Epithelial cell of esophagus (primary cell): ENCODE data around the gene TOLLIP.

Experiments used
- DNase-seq: peaks from one replicate; pipeline ENCODE4 v3.0.0; 2010; ENCODE audit warnings: low read depth
- H3K4me3 ChIP-seq: 2 replicates; pipeline ENCODE4 v1.5.1; 2011; ENCODE audit warnings: mild to moderate bottlenecking, low read length, control low read depth
- TF ChIP-seq, protein P1 (sequence below): IDR thresholded peaks from 2 replicates; pipeline ENCODE4 v1.5.1; 2011; ENCODE audit warnings: low read depth, mild to moderate bottlenecking, low read length, control low read depth, inconsistent platforms; ENCODE audit not compliant: insufficient read depth; ENCODE audit errors: missing control alignments

Gene TOLLIP

DNA sequence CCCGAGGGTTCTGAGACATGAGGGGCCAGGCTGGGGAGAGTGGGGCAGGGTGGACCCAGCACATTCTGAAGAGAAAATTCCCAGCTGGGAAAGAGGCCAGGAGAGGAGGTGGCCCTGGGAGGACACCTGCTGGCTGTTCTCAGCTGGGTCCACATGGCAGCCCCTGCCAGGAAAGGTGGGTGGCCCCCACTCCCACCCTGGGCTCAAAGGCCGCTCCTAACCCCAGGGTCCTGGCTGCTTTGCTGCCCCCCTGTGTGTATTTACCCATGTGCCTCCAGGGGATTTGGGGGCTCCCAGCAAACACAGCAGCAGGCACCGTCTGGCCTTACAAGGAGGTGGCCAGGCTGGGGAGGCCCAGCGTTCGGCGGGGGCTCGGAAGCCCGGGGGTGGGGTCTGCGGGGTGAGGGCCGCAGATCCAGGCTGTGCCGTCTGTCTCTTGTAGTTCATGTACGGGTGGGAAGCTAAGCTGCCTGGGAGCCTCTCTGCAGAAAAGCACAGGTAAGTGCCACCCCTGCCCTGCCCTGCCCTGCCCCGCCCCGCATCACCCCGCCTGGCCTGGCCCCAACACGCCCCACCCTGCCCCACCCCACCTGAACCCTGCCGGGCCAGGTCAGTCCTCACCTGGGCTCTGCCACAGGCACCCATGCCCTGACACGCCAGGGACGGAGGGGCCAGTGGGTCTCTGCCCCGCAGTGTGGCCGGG, 75.9 kb downstream of the TOLLIP start:
- no peak overlapping the region for H3K4me3 ChIP-seq
- DNase-seq = no peak
- TF ChIP-seq, protein P1, sequence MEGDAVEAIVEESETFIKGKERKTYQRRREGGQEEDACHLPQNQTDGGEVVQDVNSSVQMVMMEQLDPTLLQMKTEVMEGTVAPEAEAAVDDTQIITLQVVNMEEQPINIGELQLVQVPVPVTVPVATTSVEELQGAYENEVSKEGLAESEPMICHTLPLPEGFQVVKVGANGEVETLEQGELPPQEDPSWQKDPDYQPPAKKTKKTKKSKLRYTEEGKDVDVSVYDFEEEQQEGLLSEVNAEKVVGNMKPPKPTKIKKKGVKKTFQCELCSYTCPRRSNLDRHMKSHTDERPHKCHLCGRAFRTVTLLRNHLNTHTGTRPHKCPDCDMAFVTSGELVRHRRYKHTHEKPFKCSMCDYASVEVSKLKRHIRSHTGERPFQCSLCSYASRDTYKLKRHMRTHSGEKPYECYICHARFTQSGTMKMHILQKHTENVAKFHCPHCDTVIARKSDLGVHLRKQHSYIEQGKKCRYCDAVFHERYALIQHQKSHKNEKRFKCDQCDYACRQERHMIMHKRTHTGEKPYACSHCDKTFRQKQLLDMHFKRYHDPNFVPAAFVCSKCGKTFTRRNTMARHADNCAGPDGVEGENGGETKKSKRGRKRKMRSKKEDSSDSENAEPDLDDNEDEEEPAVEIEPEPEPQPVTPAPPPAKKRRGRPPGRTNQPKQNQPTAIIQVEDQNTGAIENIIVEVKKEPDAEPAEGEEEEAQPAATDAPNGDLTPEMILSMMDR = no peak

DNA sequence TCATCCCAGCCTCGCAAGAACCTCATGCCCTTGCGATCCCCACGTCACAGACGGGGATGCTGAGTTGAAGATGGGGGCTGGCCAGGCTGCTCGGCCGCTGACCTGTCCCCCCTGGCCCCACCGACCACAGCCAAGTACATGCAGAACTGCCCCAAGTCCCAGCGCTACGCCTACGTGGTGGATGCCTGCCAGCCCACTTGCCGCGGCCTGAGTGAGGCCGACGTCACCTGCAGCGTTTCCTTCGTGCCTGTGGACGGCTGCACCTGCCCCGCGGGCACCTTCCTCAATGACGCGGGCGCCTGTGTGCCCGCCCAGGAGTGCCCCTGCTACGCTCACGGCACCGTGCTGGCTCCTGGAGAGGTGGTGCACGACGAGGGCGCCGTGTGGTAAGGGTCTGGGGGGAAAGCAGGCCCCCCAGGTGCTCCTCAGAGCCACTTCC, 76.5 kb downstream of the TOLLIP start:
- H3K4me3 ChIP-seq = no peak overlapping the region
- TF ChIP-seq, protein P1 = no peak
- no peak for DNase-seq

DNA sequence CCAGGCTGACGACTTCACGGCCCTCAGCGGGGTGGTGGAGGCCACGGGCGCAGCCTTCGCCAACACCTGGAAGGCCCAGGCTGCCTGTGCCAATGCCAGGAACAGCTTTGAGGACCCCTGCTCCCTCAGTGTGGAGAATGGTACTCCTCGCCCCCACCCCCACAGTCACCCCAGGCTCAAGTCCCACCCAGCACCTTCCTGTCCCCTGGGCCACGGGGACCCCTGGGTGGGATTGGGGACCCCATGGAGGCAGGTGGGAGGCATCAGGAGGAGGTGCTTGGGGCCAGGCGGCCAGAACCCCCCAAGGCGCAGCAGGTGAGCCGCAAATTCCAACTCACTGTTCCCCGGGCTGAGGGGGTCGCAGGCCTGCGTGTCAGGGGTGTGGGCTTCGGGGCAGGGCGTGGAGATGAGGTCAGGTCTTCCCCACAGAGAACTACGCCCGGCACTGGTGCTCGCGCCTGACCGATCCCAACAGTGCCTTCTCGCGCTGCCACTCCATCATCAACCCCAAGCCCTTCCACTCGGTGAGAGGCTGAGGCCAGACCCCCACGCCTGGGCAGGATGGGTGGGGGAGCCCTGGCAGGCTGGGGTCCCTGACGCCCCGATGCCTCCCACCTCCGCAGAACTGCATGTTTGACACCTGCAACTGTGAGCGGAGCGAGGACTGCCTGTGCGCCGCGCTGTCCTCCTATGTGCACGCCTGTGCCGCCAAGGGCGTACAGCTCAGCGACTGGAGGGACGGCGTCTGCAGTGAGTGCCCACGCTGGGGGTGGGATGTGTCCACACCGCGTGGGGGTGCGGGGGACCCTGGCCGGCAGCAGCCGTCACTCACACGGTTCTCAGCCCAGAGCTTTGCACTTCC, 77.2 kb downstream of the TOLLIP start:
- H3K4me3 ChIP-seq = no peak overlapping the region
- no peak for DNase-seq
- TF ChIP-seq, protein P1 = no peak

DNA sequence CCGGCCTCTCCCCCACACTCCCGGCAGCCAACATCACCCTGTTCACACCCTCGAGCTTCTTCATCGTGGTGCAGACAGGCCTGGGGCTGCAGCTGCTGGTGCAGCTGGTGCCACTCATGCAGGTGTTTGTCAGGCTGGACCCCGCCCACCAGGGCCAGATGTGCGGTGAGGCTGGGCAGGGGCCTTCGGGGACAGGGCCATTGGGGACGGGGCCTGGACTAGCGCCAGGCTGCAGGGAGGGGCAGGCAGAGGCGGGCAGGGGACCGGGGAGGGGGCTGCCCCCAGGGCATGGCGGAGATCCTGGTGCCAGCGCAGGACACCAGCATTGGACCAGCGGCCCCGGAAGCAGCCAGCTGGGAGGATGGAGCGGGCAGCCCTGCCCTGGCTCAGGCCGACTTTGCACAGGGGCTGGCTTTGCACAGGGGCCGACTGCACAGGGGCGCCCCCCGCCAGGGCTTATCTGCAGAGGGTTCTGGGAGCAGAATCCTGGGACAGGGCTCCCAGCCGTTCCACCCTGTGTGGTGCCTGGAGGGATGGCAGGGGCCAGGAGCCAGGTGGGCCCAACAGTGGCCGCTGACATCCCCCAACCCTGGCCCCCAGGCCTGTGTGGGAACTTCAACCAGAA, 77.9 kb downstream of the TOLLIP start:
- H3K4me3 ChIP-seq = no peak overlapping the region
- TF ChIP-seq, protein P1 = no peak
- DNase-seq = no peak

DNA sequence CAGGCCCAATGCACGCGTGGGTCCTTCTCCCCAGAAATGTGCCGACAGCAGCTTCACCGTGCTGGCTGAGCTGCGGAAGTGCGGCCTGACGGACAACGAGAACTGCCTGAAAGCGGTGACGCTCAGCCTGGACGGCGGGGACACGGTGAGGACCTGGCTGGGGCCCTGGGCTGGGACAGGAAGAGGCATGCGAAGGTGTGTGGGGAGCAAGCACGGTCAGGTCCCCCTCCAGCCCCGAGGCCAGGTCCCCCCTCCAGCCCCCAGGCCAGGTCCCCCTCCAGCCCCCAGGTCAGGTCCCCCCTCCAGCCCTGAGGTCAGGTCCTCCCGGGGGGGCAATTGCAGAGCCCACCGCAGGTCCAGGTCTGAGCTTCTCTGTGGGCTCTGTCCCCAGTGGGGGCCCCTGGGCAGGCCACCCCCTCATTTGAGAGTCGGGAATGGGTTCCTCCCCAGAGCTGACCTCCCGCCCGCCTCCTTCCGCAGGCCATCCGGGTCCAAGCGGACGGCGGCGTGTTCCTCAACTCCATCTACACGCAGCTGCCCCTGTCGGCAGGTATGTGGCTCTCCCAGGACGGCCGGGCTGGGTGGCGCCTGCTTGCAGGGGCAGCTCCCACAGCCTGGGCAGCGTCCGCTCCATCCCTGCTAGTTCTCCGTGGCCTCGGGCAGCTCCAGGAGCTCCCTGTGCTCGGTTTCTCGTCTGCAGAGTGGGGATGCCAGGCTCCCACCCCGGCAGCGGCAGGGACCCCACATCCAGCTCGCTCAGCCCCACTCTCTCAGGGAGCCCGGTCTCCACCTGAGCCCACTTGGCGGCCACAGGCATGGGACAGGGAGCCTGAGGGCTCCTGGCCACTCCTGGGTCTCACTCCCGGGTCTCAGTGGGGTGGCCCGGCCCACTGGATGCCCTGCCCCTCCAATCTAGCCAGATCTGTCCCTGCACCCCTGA, 78.7 kb downstream of the TOLLIP start:
- TF ChIP-seq, protein P1 = no peak
- no peak overlapping the region for H3K4me3 ChIP-seq
- no peak for DNase-seq

DNA sequence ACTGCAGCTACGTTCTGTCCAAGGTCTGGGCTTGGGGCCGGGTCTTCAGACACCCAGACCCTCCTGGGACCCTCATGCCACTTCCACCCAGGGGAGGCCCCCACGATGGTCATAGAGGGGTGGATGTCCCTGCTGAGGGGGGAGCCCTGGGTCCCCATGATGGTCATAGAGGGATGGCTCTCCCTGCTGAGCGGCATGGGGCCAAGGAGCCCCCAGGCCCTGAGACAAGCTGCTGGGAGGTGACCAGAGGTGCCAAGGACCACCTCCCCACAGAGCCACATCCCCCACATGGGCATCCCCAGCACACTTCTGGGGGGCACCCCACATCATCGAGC, 79.3 kb downstream of the TOLLIP start:
- H3K4me3 ChIP-seq = no peak overlapping the region
- TF ChIP-seq, protein P1 = no peak
- no peak for DNase-seq
